Measurements from ENCODE around the gene RNF168. TPM values are rescaled to one million over a fixed set of nuclear protein-coding genes. Genes with fewer than 3 reads are reported as not detected.

RNF168 gene
- total RNA-seq, 1 experiment from 2014 or later: 25.1 TPM

DNA sequence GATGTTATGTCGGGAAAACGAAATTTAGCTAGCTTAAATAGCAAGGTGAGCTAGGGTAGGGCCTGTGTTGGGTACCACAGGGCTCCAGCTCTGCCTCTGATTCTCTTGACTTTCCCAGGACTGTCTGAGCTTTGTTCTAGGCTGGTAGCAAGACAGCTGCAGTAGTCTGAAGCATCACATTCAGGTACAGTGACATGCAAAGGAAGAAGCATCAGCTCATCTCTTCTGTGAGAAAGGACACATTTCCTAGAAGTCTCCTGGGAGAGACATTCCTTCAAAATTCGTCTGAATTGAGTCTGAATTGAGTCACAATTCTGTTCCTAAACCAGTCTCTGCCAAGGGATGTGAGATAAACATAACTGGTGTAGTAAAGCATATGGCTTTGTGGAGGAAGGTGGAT is 62.9 kb downstream of the RNF168 start:
- Histone ChIP-seq H2AFZ (ENCODE audit: low read depth, low read length, poor library complexity, severe bottlenecking) (no peak overlapping the region), H3K27me3 (ENCODE audit: insufficient read depth, low read length) (no peaks in the 10 kb centered on the region), H3K4me3 (replicated peaks in 1 of 2; ENCODE audit: low read depth in 1 of 2, low read length in 2 of 2) (no peak overlapping the region), H3K27ac (ENCODE audit: low read depth, low read length) (no peak overlapping the region), H3K4me1 (ENCODE audit: control insufficient read depth in 1 of 2, insufficient read depth in 2 of 2, low read length in 2 of 2) (no peaks in the 10 kb centered on the region), H3K36me3 (ENCODE audit: control insufficient read depth in 1 of 2, insufficient read depth in 2 of 2, low read length in 2 of 2) (no peaks in the 10 kb centered on the region), H3K4me2 (ENCODE audit: low read length) (no peak overlapping the region), H3K9me2 (ENCODE audit: insufficient read depth) (no peaks in the 10 kb centered on the region), H3K9me3 (ENCODE audit: control insufficient read depth in 1 of 2, insufficient read depth in 1 of 2, low read depth in 1 of 2, low read length in 2 of 2) (no peaks in the 10 kb centered on the region), H4K20me1 (ENCODE audit: insufficient read depth) (no peaks in the 10 kb centered on the region), H3K9ac (ENCODE audit: low read length) (no peak overlapping the region), H3K79me2 (ENCODE audit: insufficient read depth, low read length) (no peaks in the 10 kb centered on the region)
- ChIA-PET CTCF (no interaction called here), POLR2A (interaction anchor here (1.0 kb wide), 1 partner anchor 8 kb away, joined by 4 read pairs; the partner anchor contains the start of gene UBXN7), RAD21 (ENCODE audit: low non-redundant PET in 1 of 2, low total read pairs in 2 of 2, uncharacterized antibody in 2 of 2, unreplicated experiment in 2 of 2) (no interaction called here)
- no peak for TF ChIP-seq ZFX (IDR thresholded peaks at IDR 0.05)
- no peak for TF ChIP-seq CEBPB (IDR thresholded peaks at IDR 0.05; ENCODE audit: low read depth)
- no peak for TF ChIP-seq YY1 (IDR thresholded peaks at IDR 0.05; ENCODE audit: extremely low read depth, insufficient replicate concordance, low read depth, low read length)
- no peak for TF ChIP-seq POLR2AphosphoS5 (IDR thresholded peaks at IDR 0.05; ENCODE audit: low read depth, low read length)
- TF ChIP-seq SRF (IDR thresholded peaks at IDR 0.05; ENCODE audit: low read depth): no peak
- no peak for TF ChIP-seq ZNF274 (IDR thresholded peaks at IDR 0.05; ENCODE audit: low read depth, low read length)
- TF ChIP-seq TCF7L2 (IDR thresholded peaks at IDR 0.05; ENCODE audit: borderline replicate concordance, extremely low read depth, insufficient read depth, insufficient read length): no peak
- TF ChIP-seq, protein P1, sequence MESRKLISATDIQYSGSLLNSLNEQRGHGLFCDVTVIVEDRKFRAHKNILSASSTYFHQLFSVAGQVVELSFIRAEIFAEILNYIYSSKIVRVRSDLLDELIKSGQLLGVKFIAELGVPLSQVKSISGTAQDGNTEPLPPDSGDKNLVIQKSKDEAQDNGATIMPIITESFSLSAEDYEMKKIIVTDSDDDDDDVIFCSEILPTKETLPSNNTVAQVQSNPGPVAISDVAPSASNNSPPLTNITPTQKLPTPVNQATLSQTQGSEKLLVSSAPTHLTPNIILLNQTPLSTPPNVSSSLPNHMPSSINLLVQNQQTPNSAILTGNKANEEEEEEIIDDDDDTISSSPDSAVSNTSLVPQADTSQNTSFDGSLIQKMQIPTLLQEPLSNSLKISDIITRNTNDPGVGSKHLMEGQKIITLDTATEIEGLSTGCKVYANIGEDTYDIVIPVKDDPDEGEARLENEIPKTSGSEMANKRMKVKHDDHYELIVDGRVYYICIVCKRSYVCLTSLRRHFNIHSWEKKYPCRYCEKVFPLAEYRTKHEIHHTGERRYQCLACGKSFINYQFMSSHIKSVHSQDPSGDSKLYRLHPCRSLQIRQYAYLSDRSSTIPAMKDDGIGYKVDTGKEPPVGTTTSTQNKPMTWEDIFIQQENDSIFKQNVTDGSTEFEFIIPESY (IDR thresholded peaks at IDR 0.05; ENCODE audit: extremely low read depth, insufficient replicate concordance, low read length): no peak
- TF ChIP-seq, protein P2, sequence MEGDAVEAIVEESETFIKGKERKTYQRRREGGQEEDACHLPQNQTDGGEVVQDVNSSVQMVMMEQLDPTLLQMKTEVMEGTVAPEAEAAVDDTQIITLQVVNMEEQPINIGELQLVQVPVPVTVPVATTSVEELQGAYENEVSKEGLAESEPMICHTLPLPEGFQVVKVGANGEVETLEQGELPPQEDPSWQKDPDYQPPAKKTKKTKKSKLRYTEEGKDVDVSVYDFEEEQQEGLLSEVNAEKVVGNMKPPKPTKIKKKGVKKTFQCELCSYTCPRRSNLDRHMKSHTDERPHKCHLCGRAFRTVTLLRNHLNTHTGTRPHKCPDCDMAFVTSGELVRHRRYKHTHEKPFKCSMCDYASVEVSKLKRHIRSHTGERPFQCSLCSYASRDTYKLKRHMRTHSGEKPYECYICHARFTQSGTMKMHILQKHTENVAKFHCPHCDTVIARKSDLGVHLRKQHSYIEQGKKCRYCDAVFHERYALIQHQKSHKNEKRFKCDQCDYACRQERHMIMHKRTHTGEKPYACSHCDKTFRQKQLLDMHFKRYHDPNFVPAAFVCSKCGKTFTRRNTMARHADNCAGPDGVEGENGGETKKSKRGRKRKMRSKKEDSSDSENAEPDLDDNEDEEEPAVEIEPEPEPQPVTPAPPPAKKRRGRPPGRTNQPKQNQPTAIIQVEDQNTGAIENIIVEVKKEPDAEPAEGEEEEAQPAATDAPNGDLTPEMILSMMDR (IDR thresholded peaks at IDR 0.05 in 2 of 3, conservative IDR thresholded peaks at IDR 0.05 in 1 of 3; ENCODE audit: borderline replicate concordance in 1 of 3, insufficient read depth in 1 of 3, low read depth in 2 of 3, low read length in 2 of 3): no peak
- TF ChIP-seq MAX (IDR thresholded peaks at IDR 0.05): no peak
- no peak for TF ChIP-seq JUND (IDR thresholded peaks at IDR 0.05)
- no peak for TF ChIP-seq EZH2 (IDR thresholded peaks at IDR 0.05)
- TF ChIP-seq SP1 (IDR thresholded peaks at IDR 0.05; ENCODE audit: low read depth): no peak
- TF ChIP-seq ELF1 (IDR thresholded peaks at IDR 0.05; ENCODE audit: borderline replicate concordance, low read depth): no peak
- no peak for TF ChIP-seq ATF3 (IDR thresholded peaks at IDR 0.05)
- no peak for TF ChIP-seq SIN3A (IDR thresholded peaks at IDR 0.05; ENCODE audit: low read depth)
- TF ChIP-seq EZH2phosphoT487 (IDR thresholded peaks at IDR 0.05; ENCODE audit: borderline replicate concordance): no peak
- TF ChIP-seq FOSL1 (IDR thresholded peaks at IDR 0.05; ENCODE audit: low read depth): no peak
- DNase-seq (ENCODE audit: low read depth, low spot score) (no peak), ATAC-seq (no peak)
- intact Hi-C loops (cut with micrococcal nuclease): no loop called here
- no TSS peak for BruUV-seq (replicated peaks)
